HG03558 (cell line): ENCODE results near the gene SLC15A3.

Experiments
- ATAC-seq: cut with Tn5 transposase; IDR thresholded peaks from one replicate; pipeline ENCODE4 v1.9.1; 2021; ENCODE audit warnings: moderate number of reproducible peaks; ENCODE audit not compliant: unreplicated experiment; ENCODE audit errors: extremely low read depth

The SLC15A3 gene

DNA sequence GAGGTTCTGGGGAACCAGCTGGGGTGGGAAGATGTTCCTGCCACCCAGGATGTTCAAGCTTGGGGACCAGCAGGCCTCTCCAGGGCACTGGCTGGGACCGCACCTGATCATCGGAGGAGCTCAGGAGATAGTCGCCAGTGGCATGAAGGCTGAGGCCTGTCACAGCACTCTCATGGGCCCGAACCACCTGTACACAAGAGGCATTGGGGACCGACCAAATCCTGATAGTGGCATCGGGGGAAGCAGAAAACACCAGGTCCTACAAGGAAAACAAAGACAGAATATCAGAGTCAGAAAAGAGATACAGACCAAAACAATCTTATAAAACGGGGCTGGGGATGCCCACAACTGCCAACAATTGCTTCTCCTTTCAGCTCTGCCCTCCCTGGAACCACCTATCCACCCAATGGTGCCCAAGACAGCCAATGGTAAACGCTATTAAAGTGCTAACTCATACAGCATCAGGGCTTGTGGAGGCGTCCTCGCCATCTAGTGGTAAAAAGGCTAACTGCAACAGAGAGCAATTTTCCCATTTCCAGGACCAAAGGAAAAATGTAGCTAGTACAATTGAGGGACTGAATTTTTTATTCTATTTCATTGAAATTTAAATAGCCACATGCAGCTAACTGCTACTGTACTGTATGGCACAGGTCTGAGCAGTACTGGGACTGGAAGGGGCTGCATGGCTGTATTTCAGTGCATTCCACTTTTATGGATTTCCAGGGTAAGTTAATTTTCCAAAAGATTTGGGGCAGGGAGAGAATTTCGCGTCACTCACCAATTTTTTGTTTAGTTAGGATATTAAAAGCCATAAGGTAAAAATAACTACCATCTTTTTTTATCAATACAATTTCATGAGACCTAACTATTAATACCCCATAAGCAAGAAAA, 52.7 kb downstream of the SLC15A3 start:
- no peak for ATAC-seq

DNA sequence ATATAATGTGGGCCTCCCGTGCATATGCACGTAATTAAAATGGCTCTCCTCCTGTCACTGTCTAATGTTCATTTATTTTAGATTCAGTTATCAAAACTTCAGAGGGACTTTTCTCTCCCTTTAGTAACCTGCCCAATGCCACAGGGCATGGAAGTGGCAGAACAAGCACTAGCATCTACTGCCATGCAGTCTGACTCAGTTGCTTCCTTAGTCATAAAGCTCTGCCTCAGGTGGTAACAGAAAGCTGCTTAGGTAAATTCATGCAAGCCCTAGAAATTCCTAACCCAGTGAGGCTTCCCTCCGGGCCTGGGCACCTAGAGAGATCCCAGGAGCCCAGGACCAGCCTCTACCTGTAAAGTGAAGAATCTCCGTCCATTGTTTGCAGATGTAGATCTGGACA, 54.5 kb downstream of the SLC15A3 start:
- no peak for ATAC-seq

DNA sequence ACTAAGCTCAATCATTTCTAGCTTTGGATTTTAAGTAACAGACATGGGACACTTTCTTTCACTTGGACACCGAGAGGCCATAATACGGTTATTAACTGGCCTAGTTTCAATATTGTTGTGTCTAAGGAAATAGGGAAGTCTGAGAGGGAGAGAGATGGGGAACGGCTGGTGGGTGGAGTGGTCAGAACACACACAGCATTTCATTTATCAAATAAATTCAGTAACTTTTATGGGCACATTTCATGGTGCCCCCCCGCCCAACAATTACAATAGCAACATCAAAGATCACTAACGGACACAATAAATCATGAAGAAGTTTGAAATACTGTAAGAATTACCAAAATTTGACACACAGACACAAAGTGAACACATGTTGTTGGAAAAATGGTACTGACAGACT, 56.3 kb downstream of the SLC15A3 start:
- no peak for ATAC-seq

DNA sequence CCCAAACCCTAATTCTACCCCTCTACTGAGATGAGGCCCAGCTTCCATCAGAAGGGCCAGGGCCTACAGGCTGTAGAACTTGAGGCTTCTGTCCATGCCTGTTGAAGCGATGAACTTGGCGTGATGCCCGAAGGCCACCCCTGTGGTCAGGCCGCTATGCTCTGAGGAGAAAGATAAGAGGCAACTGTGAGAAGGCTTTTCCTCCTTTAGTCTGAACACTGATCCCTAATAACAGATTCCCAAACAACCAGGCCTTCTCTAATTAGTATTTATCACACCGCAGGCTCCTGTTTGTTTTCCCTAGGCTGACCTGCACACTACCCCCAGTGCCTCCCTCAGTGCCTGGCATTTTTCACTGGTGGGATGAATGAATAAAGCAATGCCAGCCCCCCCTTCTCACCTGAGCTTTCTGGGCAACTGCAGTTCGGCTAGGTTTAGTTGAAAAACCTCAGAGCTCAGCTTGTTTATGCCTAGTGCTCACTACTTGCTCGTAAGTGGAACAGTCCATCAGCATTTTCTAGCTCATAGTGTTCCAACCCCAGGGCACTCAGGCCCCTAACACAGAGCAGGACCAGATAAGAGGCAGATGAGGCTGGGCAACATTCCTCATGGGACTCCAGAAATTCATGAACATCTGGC, 60.8 kb downstream of the SLC15A3 start:
- ATAC-seq: no peak

DNA sequence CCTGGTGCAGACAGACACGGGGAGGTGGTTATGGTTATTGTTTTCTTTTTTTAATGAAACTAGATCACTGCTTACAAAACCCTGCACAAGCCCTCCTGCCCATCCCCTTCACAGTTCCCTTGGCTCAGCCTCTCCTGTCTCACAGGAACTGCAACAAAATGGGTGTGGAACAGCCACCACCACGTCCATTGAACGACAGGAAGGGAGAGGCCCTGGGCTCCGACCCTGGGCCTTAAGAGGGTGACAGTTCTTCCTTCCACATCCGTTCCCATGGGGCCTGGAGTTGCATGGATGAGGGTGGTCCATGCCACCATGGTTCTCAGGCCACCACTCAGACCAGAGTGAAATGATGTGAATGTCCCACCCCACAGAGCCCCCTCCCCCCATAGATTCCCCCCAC, 61.3 kb downstream of the SLC15A3 start:
- ATAC-seq: no peak

DNA sequence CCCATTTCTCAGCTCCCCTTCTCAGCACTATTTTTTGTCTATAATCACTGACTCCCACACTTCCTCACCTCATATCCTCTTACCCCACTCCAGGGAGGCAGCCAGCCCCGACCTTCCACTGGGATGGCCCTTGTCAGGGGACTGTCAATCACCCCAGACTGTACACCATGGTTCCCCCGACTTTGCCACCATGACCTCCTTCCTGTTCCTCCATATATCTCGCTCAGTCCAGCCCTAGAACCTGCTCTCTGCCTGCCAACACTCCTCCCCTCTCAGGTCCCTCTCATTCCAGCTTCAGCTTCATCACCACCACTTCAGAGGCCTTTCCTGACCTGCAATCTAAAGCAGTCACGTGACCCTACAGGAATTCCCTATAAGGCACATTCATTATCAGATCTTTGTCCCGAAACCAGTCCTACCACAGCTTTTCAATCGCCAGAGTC, 62.1 kb downstream of the SLC15A3 start:
- ATAC-seq: no peak

DNA sequence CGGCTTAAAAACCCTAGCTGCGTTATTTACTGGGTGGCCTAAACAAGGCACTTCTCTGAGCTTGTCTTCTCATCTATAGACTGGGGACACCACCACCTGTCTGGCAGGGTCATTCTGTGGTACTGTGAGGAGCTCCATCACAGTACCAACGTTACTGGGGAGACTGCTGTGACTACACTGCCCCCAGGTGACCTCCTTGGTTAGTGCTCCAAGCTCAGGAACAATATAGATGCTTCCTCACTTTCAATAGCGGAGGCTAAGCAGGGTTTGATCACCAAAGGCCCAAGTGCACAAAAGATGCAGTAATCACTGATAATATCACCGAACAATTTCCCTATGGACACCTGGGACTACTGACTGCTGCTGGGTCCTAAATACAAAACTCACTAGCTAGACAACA, 64.4 kb downstream of the SLC15A3 start:
- no peak for ATAC-seq
